H1 (cell line): ENCODE results near the gene PAK2. TPM values are rescaled to one million over a fixed set of nuclear protein-coding genes. Genes with fewer than 3 reads are reported as not detected.
"Not testable (repeated sequence)": the region's sequence is repeated elsewhere in the genome, so short reads cannot be mapped to it uniquely, and the experiment has no call there.

Source experiments
- CTCF ChIA-PET: fragments of 300-600 bp; sonication (Branson Sonifier 250); formaldehyde crosslinking; loops from one replicate; lab custom pipeline; 2021; ENCODE audit not compliant: partially characterized antibody; lab: Charles Lee
- POLR2A ChIA-PET: fragments of 300-600 bp; sonication (Branson Sonifier 250); formaldehyde crosslinking; loops from one replicate; lab custom pipeline; 2021; ENCODE audit warnings: inconsistent platforms; ENCODE audit not compliant: partially characterized antibody; lab: Charles Lee
- DNase-seq, 2 experiments: peaks; one replicate each; pipeline versions ENCODE4 v3.0.0 to v3.0.0-alpha.2; 2010 to 2022; ENCODE audit warnings: low spot score in 2 of 2, low read depth in 1 of 2, mixed read lengths in 1 of 2
- FAIRE-seq: peaks from 2 replicates; lab custom pipeline; 2011; peaks lifted over from hg19 to GRCh38; lab: Jason Lieb, UNC
- H2AFZ ChIP-seq: 2 replicates; pipeline ENCODE4 v1.8.1; 2012; ENCODE audit warnings: low read length, inconsistent platforms
- H2AK5ac ChIP-seq: 2 replicates; pipeline ENCODE4 v1.6.1; 2013; ENCODE audit warnings: low read depth, low read length
- H2BK120ac ChIP-seq: replicated peaks from 2 replicates; pipeline ENCODE3; 2013; ENCODE audit warnings: low read depth, low read length, inconsistent platforms
- H2BK12ac ChIP-seq: 2 replicates; pipeline ENCODE4 v1.6.1; 2013; ENCODE audit warnings: low read depth, low read length
- H2BK15ac ChIP-seq: 2 replicates; pipeline ENCODE4 v1.6.1; 2013; ENCODE audit warnings: low read length
- H2BK20ac ChIP-seq: 2 replicates; pipeline ENCODE4 v1.6.1; 2013; ENCODE audit warnings: low read length
- H2BK5ac ChIP-seq: 2 replicates; pipeline ENCODE4 v1.6.1; 2013; ENCODE audit warnings: low read depth, low read length
- H3K14ac ChIP-seq: 2 replicates; pipeline ENCODE4 v1.6.1; 2013; ENCODE audit warnings: inconsistent platforms; ENCODE audit not compliant: insufficient read length
- H3K18ac ChIP-seq: 2 replicates; pipeline ENCODE4 v1.6.1; 2013; ENCODE audit warnings: low read length; ENCODE audit errors: extremely low read depth
- H3K23ac ChIP-seq: 2 replicates; pipeline ENCODE4 v1.6.1; 2013; ENCODE audit warnings: inconsistent platforms; ENCODE audit not compliant: insufficient read length
- H3K23me2 ChIP-seq: 2 replicates; pipeline ENCODE4 v1.6.1; 2013; ENCODE audit warnings: low read depth, low read length
- H3K27ac ChIP-seq: 2 replicates; pipeline ENCODE4 v1.6.1; 2011; ENCODE audit warnings: low read depth, low read length, inconsistent platforms
- H3K27me3 ChIP-seq, 4 experiments: replicated peaks in 1 of 4; 1 replicate in 1 of 4; 2 replicates in 3 of 4; pipeline versions ENCODE4 v1.6.1 to v1.8.1; 2011 to 2013; ENCODE audit warnings: low read length in 3 of 4, mild to moderate bottlenecking in 3 of 4, inconsistent platforms in 2 of 4, mixed read lengths in 2 of 4, moderate library complexity in 1 of 4; ENCODE audit not compliant: control insufficient read depth in 3 of 4, insufficient read depth in 3 of 4; ENCODE audit errors: extremely low read depth in 1 of 4
- H3K36me3 ChIP-seq, 4 experiments: 2 replicates each; pipeline versions ENCODE4 v1.6.1 to v1.8.1; 2011 to 2013; ENCODE audit warnings: mild to moderate bottlenecking in 4 of 4, low read length in 3 of 4, moderate library complexity in 2 of 4, control low read depth in 1 of 4, inconsistent platforms in 1 of 4; ENCODE audit not compliant: insufficient read depth in 4 of 4, control insufficient read depth in 2 of 4
- H3K4ac ChIP-seq: replicated peaks from 2 replicates; pipeline ENCODE3; 2013; ENCODE audit warnings: low read length, low read depth, mixed read lengths, inconsistent platforms; ENCODE audit not compliant: insufficient read length
- H3K4me1 ChIP-seq, 4 experiments: replicated peaks in 1 of 4; 1 replicate in 1 of 4; 2 replicates in 3 of 4; pipeline versions ENCODE4 v1.6.1 to v1.8.1; 2011 to 2013; ENCODE audit warnings: low read length in 3 of 4, inconsistent platforms in 2 of 4, mixed read lengths in 1 of 4; ENCODE audit not compliant: insufficient read depth in 4 of 4, control insufficient read depth in 3 of 4
- H3K4me2 ChIP-seq, 2 experiments: 2 replicates each; pipeline versions ENCODE4 v1.6.1 to v1.8.1; 2011 to 2013; ENCODE audit warnings: low read depth in 2 of 2, low read length in 2 of 2, control low read depth in 1 of 2, inconsistent platforms in 1 of 2, mild to moderate bottlenecking in 1 of 2; ENCODE audit not compliant: insufficient read depth in 1 of 2
- H3K4me3 ChIP-seq, 4 experiments: fragments of 200-600, 300-600 bp in 1 of 4; sonication (generic), shearing (Covaris generic), sonication (Bioruptor Twin) in 1 of 4; 2 replicates each; pipeline versions ENCODE4 v1.5.1 to v1.8.1; 2011 to 2016; ENCODE audit warnings: low read length in 4 of 4, low read depth in 3 of 4, control low read depth in 2 of 4, inconsistent platforms in 2 of 4, mild to moderate bottlenecking in 2 of 4, mixed read lengths in 1 of 4, moderate library complexity in 1 of 4; ENCODE audit not compliant: insufficient read depth in 2 of 4; ENCODE audit errors: extremely low read depth in 1 of 4
- H3K56ac ChIP-seq: replicated peaks from 2 replicates; pipeline ENCODE3; 2013; ENCODE audit warnings: low read depth, mild to moderate bottlenecking, mixed read lengths, low read length, inconsistent platforms; ENCODE audit not compliant: insufficient read length
- H3K79me1 ChIP-seq: 2 replicates; pipeline ENCODE4 v1.6.1; 2013; ENCODE audit warnings: low read depth, low read length, control low read depth
- H3K79me2 ChIP-seq, 2 experiments: 2 replicates each; pipeline versions ENCODE4 v1.6.1 to v1.8.1; 2012 to 2013; ENCODE audit warnings: low read length in 2 of 2, mild to moderate bottlenecking in 2 of 2, inconsistent platforms in 1 of 2; ENCODE audit not compliant: insufficient read depth in 2 of 2, control insufficient read depth in 1 of 2
- H3K9ac ChIP-seq, 4 experiments: replicated peaks in 1 of 4; 1 replicate in 1 of 4; 2 replicates in 3 of 4; pipeline versions ENCODE4 v1.6.1 to v1.8.1; 2011 to 2013; ENCODE audit warnings: low read depth in 3 of 4, low read length in 3 of 4, control low read depth in 2 of 4, mild to moderate bottlenecking in 2 of 4, moderate library complexity in 2 of 4, inconsistent platforms in 1 of 4; ENCODE audit errors: extremely low read depth in 1 of 4
- H3K9me3 ChIP-seq, 2 experiments: 2 replicates each; pipeline versions ENCODE4 v1.6.1 to v1.8.1; 2012 to 2013; ENCODE audit warnings: mild to moderate bottlenecking in 2 of 2, moderate library complexity in 2 of 2, control low read depth in 1 of 2, inconsistent platforms in 1 of 2, low read depth in 1 of 2, low read length in 1 of 2, mixed read lengths in 1 of 2; ENCODE audit not compliant: insufficient read depth in 2 of 2
- H4K20me1 ChIP-seq, 2 experiments: replicated peaks in 1 of 2; 2 replicates each; pipeline versions ENCODE3 to v1.8.1; 2011 to 2013; ENCODE audit warnings: inconsistent platforms in 2 of 2, low read length in 2 of 2, mild to moderate bottlenecking in 1 of 2; ENCODE audit not compliant: insufficient read depth in 2 of 2, control insufficient read depth in 1 of 2
- H4K5ac ChIP-seq: 2 replicates; pipeline ENCODE4 v1.6.1; 2013; ENCODE audit warnings: low read length, low read depth, mixed read lengths, inconsistent platforms; ENCODE audit not compliant: insufficient read length
- H4K8ac ChIP-seq: 2 replicates; pipeline ENCODE4 v1.8.0; 2013; ENCODE audit warnings: mild to moderate bottlenecking, moderate library complexity, low read length, inconsistent platforms; ENCODE audit not compliant: insufficient read depth; ENCODE audit errors: extremely low read depth
- H4K91ac ChIP-seq: replicated peaks from 2 replicates; pipeline ENCODE3; 2013; ENCODE audit warnings: low read length, mixed read lengths, inconsistent platforms; ENCODE audit not compliant: insufficient read length
- WGBS, 2 experiments: shearing (Covaris generic) in 1 of 2; methylation state at CpG; one replicate each; pipeline versions ENCODE4 v1.1.6 to v1.1.7; 2013 to 2015; ENCODE audit warnings: low lambda C conversion rate in 2 of 2, mixed read lengths in 2 of 2, inconsistent platforms in 1 of 2, low coverage in 1 of 2, missing lambda C conversion rate in 1 of 2; ENCODE audit not compliant: insufficient replicate concordance in 2 of 2, insufficient coverage in 1 of 2, insufficient read length in 1 of 2; ENCODE audit errors: extremely low coverage in 1 of 2, missing lambda C conversion rate in 1 of 2; 5-methylcytosine and 5-hydroxymethylcytosine counted together
- polyA plus RNA-seq, 7 experiments: library from polyadenylated mRNA; depleted of rRNA in 3 of 7; stranded (reverse) in 5 of 7; unstranded in 2 of 7; fragments of >200 nt in 5 of 7; fragments of 200-250 nt in 2 of 7; gene quantifications; 1 replicate in 5 of 7; 2 replicates in 1 of 7; 4 replicates in 1 of 7; pipeline versions ENCODE4 v1.2.1 to v1.2.3, GENCODE V29; 2011 to 2013; ENCODE audit warnings: missing spikeins in 2 of 7, mixed read lengths in 2 of 7
- total RNA-seq: library from RNA; stranded (reverse); fragmentation: NEBNext Ultra II Directional; extraction: Animal tissue kit (Norgen Biotek cat#: 25700); gene quantifications from 2 replicates; pipeline ENCODE4 v1.2.1, GENCODE V29; 2021

The PAK2 gene
- total and polyA plus RNA-seq, 2 of the 8 experiments (the other 6 are each of a cell fraction or from before 2014, with no cell fraction given): 13.1 to 60.5 TPM

- not testable (repeated sequence) for H3K9ac ChIP-seq, DNase-seq, H3K4ac ChIP-seq, H3K23me2 ChIP-seq, H2BK20ac ChIP-seq, H2BK5ac ChIP-seq, H3K79me2 ChIP-seq, H3K23ac ChIP-seq, H4K20me1 ChIP-seq, H2AK5ac ChIP-seq, H3K36me3 ChIP-seq, H2BK15ac ChIP-seq, H4K91ac ChIP-seq, H3K18ac ChIP-seq, H2AFZ ChIP-seq, H3K9me3 ChIP-seq, H3K56ac ChIP-seq, H4K8ac ChIP-seq, H4K5ac ChIP-seq, H3K4me1 ChIP-seq, H3K4me2 ChIP-seq, H3K14ac ChIP-seq, H3K27me3 ChIP-seq, H3K4me3 ChIP-seq, FAIRE-seq, H2BK120ac ChIP-seq, H3K27ac ChIP-seq, H2BK12ac ChIP-seq, H3K79me1 ChIP-seq
- ChIA-PET POLR2A (interaction anchor here (0.7 kb wide), 1 partner anchor 28 kb away, joined by 3 read pairs; no protein-coding TSS in a partner anchor), CTCF (interaction anchor here (0.7 to 1.2 kb wide), 2 partner anchors 88 to 137 kb away, joined by 3 read pairs; no protein-coding TSS in a partner anchor)
- WGBS, 2 experiments: 82% methylated on average over 6 of the region's 6 CpGs; no CpG with 5 or more reads in 1 of the 2 experiments
Measured at GRCh38 chr3:196839351-196839750, 99.7 kb downstream of the PAK2 start.
